Right cardiac atrium (tissue), 5 donors: Measurements from ENCODE around the gene HCN4. TPM values are rescaled to one million over a fixed set of nuclear protein-coding genes. Genes with fewer than 3 reads are reported as not detected.

ENCODE experiments used
- polyA plus RNA-seq: library from polyadenylated mRNA; stranded (reverse); fragments of 200-250 nt; gene quantifications from one replicate; pipeline ENCODE4 v1.2.3, GENCODE V29; 2013
- total RNA-seq, 4 donors: library from RNA; stranded (reverse); fragmentation: NEBNext Ultra II Directional; extraction: Animal tissue kit (Norgen Biotek cat#: 25700); gene quantifications; one replicate each; pipeline ENCODE4 v1.2.1, GENCODE V29; 2021
- donor health status: healthy with polysubstance abuse.
- donor health status: DM: no; HTN: yes; CAD: no.
- donor health status: DM: no; HTN: no; CAD: no.
- donor health status: DM: no; HTN: yes; CAD: no; lungs with severe emphysema.
- donor health status: DM: yes; HTN: yes; CAD: no.

The HCN4 gene
- total and polyA plus RNA-seq, 5 donors: 25.7 to 61.7 (median 46.2) TPM

Other genes with a start within 250 kb of the HCN4 start
- 10 to 100 TPM in 1 of 4 donors, 1 to 10 TPM in 3; 3.4 to 12.1 (median 6.1) TPM for gene REC114, start 74.2 kb upstream of the HCN4 start, total RNA-seq
- 2.6 TPM for gene REC114, start 74.2 kb upstream of the HCN4 start, polyA plus RNA-seq